Measurements from ENCODE around the gene SLC23A2. TPM values are rescaled to one million over a fixed set of nuclear protein-coding genes. Genes with fewer than 3 reads are reported as not detected.

Gene SLC23A2
- total RNA-seq, 1 experiment from 2014 or later = 14.6 TPM

DNA sequence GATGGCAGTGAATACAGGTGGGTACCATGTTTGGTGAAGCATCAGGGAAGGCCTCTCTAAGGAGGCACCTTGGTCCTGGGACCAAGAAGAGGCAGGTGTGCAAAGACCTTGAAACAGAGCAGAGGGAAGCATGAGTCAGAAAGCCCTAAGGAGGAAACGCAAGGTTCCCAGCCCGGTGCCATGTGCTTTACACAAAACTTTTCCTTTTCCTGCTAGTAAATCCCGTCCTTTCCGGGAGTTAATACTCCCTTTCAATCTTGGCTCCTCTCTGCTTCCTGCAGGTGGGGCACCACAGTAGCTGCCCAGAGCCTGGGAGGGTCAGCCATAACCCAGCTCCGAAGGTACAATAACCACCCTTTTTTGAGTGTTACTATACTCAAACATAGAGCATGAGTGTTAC is 19.4 kb upstream of the SLC23A2 start:
- in situ Hi-C loops (cut with HindIII; ENCODE audit: low pct_unique_long_range_greater_than_20kb, low sequenced_read_pairs) (no loop called here), intact Hi-C loops (cut with micrococcal nuclease; ENCODE audit: unreplicated experiment) (no loop called here)
- H3K9me3 ChIP-seq (ENCODE audit: control insufficient read depth, insufficient read depth, low read depth, low read length) = no peaks in the 10 kb centered on the region
- no peak for DNase-seq (ENCODE audit: low read depth, low spot score)
- no TSS peak for BruUV-seq (replicated peaks)
- no peaks in the 10 kb centered on the region for H3K27me3 ChIP-seq (ENCODE audit: control insufficient read depth, insufficient read depth, low read length)
- ChIA-PET CTCF (no interaction called here), POLR2A (no interaction called here)
- H3K27ac ChIP-seq (ENCODE audit: low read length) = no peak overlapping the region
- no peak for ATAC-seq
- no peaks in the 10 kb centered on the region for H3K4me1 ChIP-seq (ENCODE audit: control insufficient read depth, insufficient read depth, low read length)
- H3K4me3 ChIP-seq (ENCODE audit: low read depth in 2 of 2, low read length in 2 of 2) = no peak overlapping the region
- TF ChIP-seq, protein P1, sequence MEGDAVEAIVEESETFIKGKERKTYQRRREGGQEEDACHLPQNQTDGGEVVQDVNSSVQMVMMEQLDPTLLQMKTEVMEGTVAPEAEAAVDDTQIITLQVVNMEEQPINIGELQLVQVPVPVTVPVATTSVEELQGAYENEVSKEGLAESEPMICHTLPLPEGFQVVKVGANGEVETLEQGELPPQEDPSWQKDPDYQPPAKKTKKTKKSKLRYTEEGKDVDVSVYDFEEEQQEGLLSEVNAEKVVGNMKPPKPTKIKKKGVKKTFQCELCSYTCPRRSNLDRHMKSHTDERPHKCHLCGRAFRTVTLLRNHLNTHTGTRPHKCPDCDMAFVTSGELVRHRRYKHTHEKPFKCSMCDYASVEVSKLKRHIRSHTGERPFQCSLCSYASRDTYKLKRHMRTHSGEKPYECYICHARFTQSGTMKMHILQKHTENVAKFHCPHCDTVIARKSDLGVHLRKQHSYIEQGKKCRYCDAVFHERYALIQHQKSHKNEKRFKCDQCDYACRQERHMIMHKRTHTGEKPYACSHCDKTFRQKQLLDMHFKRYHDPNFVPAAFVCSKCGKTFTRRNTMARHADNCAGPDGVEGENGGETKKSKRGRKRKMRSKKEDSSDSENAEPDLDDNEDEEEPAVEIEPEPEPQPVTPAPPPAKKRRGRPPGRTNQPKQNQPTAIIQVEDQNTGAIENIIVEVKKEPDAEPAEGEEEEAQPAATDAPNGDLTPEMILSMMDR (IDR thresholded peaks at IDR 0.05) = no peak
- TF ChIP-seq POLR2AphosphoS5 (IDR thresholded peaks at IDR 0.05; ENCODE audit: low read depth, low read length) = no peak
- H3K36me3 ChIP-seq (ENCODE audit: control insufficient read depth, insufficient read depth, low read length) = no peaks in the 10 kb centered on the region

- no peak overlapping the region for H3K27ac ChIP-seq (ENCODE audit: low read length)
- H3K4me3 ChIP-seq (ENCODE audit: low read depth in 2 of 2, low read length in 2 of 2) = no peak overlapping the region
- ChIA-PET CTCF (no interaction called here), POLR2A (no interaction called here)
- H3K4me1 ChIP-seq (ENCODE audit: control insufficient read depth, insufficient read depth, low read length) = no peaks in the 10 kb centered on the region
- no peaks in the 10 kb centered on the region for H3K27me3 ChIP-seq (ENCODE audit: control insufficient read depth, insufficient read depth, low read length)
- in situ Hi-C loops (cut with HindIII; ENCODE audit: low pct_unique_long_range_greater_than_20kb, low sequenced_read_pairs) = no loop called here
- intact Hi-C loops (cut with micrococcal nuclease; ENCODE audit: unreplicated experiment) = no loop called here
- no peaks in the 10 kb centered on the region for H3K36me3 ChIP-seq (ENCODE audit: control insufficient read depth, insufficient read depth, low read length)
- BruUV-seq (replicated peaks) = no TSS peak
- ATAC-seq (no peak), DNase-seq (ENCODE audit: low read depth, low spot score) (no peak)
- TF ChIP-seq TCF7L2 (IDR thresholded peaks at IDR 0.05; ENCODE audit: low read depth, low read length) (no peak), REST (IDR thresholded peaks at IDR 0.05; ENCODE audit: insufficient read depth in 1 of 2, low read depth in 2 of 2, low read length in 1 of 2) (no peak), SIN3A (IDR thresholded peaks at IDR 0.05; ENCODE audit: borderline replicate concordance, insufficient read depth, low read depth, low read length) (no peak), POLR2AphosphoS5 (IDR thresholded peaks at IDR 0.05; ENCODE audit: low read depth, low read length) (no peak)
- TF ChIP-seq, protein P1 (IDR thresholded peaks at IDR 0.05) = no peak
- no peaks in the 10 kb centered on the region for H3K9me3 ChIP-seq (ENCODE audit: control insufficient read depth, insufficient read depth, low read depth, low read length)
Measured at GRCh38 chr20:5013682-5014447, 12.6 kb upstream of the SLC23A2 start.

Data from Panc1 (cell line).